ENCODE measurements around the gene VTI1B.
"Not testable (repeated sequence)": the region's sequence is repeated elsewhere in the genome, so short reads cannot be mapped to it uniquely, and the experiment has no call there.

Gene VTI1B

GRCh38 chr14:67627519-67627918 lies 46.9 kb downstream of the VTI1B start:
- DNase-seq (ENCODE audit: low spot score): no peak
- CTCF ChIA-PET: interaction anchor here (0.6 to 1.0 kb wide), 2 partner anchors 77 to 118 kb away, joined by 3 read pairs; no protein-coding TSS in a partner anchor
- POLR2A ChIA-PET (ENCODE audit: low non-redundant PET): no interaction called here
- TF ChIP-seq CTCF (conservative IDR thresholded peaks at IDR 0.05; ENCODE audit: low read depth): no peak
- no peak overlapping the region for H3K27ac ChIP-seq

GRCh38 chr14:67626131-67626530 lies 48.3 kb downstream of the VTI1B start:
- DNase-seq (ENCODE audit: low spot score); CTCF ChIA-PET; POLR2A ChIA-PET (ENCODE audit: low non-redundant PET); H3K27ac ChIP-seq: not testable (repeated sequence)

GRCh38 chr14:67623114-67623513 lies 51.3 kb downstream of the VTI1B start:
- no peak for TF ChIP-seq CTCF (conservative IDR thresholded peaks at IDR 0.05; ENCODE audit: low read depth)
- peak; percentile 66 for DNase-seq (ENCODE audit: low spot score)
- H3K27ac ChIP-seq: peak overlapping the region; percentile 69
- ChIA-PET POLR2A (ENCODE audit: low non-redundant PET) (no interaction called here), CTCF (interaction anchor here (0.6 kb wide), 2 partner anchors 32 to 46 kb away, joined by 3 to 9 read pairs; no protein-coding TSS in a partner anchor)

- CTCF ChIA-PET: interaction anchor here (0.6 kb wide), 1 partner anchor 32 kb away, joined by 9 read pairs; no protein-coding TSS in a partner anchor
- TF ChIP-seq CTCF (conservative IDR thresholded peaks at IDR 0.05; ENCODE audit: low read depth): no peak
- POLR2A ChIA-PET (ENCODE audit: low non-redundant PET): no interaction called here
- peak; percentile 36 for DNase-seq (ENCODE audit: low spot score)
- H3K27ac ChIP-seq: no peak overlapping the region
These were observed 51.8 kb downstream of the VTI1B start for GRCh38 chr14:67622675-67623074.

GRCh38 chr14:67620217-67620785 lies 54.1 kb downstream of the VTI1B start:
- POLR2A ChIA-PET (ENCODE audit: low non-redundant PET): interaction anchor here (1.0 kb wide), 2 partner anchors 20 to 80 kb away, joined by 3 read pairs; partner anchors contain the start of gene PIGH
- peak; percentile 28 for DNase-seq (ENCODE audit: low spot score)

GRCh38 chr14:67619446-67620216 lies 54.8 kb downstream of the VTI1B start, which contains the start of gene ARG2:
Gene ARG2, plus strand, starts transcription at chr14:67619920. Its CDS starts 58 bp downstream, at chr14:67619978.
- DNase-seq (ENCODE audit: low spot score): peak; percentile 95
- ChIA-PET POLR2A (ENCODE audit: low non-redundant PET) (interaction anchor here (1.0 kb wide), 2 partner anchors 19 to 80 kb away, joined by 3 read pairs; partner anchors contain the start of gene PIGH), CTCF (interaction anchor here (0.8 to 3.1 kb wide), 10 partner anchors 10 to 85 kb away, joined by 3 to 44 read pairs (median 6); no protein-coding TSS in a partner anchor)
- H3K27ac ChIP-seq: peak within 1 kb of the TSS; percentile 61
- TF ChIP-seq CTCF (conservative IDR thresholded peaks at IDR 0.05; ENCODE audit: low read depth): 0 out of 2 replicates have a peak, but pooled peaks have one; percentile 19

More at GRCh38 chr14:67620217-67620785, 54.1 kb downstream of the VTI1B start:
- CTCF ChIA-PET: interaction anchor here (1.2 to 3.1 kb wide), 2 partner anchors 48 to 84 kb away, joined by 6 to 28 read pairs; no protein-coding TSS in a partner anchor
- TF ChIP-seq CTCF (conservative IDR thresholded peaks at IDR 0.05; ENCODE audit: low read depth): no peak
- peak overlapping the region; percentile 61 for H3K27ac ChIP-seq

Data from RWPE1 (cell line).